ENCODE measurements around the gene LCLAT1. TPM values are rescaled to one million over a fixed set of nuclear protein-coding genes. Genes with fewer than 3 reads are reported as not detected.
"Not testable (repeated sequence)": the region's sequence is repeated elsewhere in the genome, so short reads cannot be mapped to it uniquely, and the experiment has no call there.

The LCLAT1 gene
- total RNA-seq, 1 experiment from 2014 or later = 29.4 TPM

- DNase-seq (ENCODE audit: low read depth in 1 of 2, low spot score in 2 of 2) = no peak
- no peaks in the 10 kb centered on the region for H3K9me3 ChIP-seq (replicated peaks)
- H3K27ac ChIP-seq = no peak overlapping the region
- H3K4me3 ChIP-seq = no peak overlapping the region
- H3K27me3 ChIP-seq (replicated peaks) = no peaks in the 10 kb centered on the region
- H3K36me3 ChIP-seq = no peaks in the 10 kb centered on the region
- peaks cover 10% of the 10 kb centered on the region for H3K4me1 ChIP-seq (replicated peaks)
Measured at GRCh38 chr2:30493440-30493839, 46.4 kb downstream of the LCLAT1 start.

- H3K4me1 ChIP-seq (replicated peaks) = peaks cover 10% of the 10 kb centered on the region
Measured at GRCh38 chr2:30495896-30496295, 48.9 kb downstream of the LCLAT1 start.

GRCh38 chr2:30499681-30500080 is 52.6 kb downstream of the LCLAT1 start:
- DNase-seq (ENCODE audit: low read depth in 1 of 2, low spot score in 2 of 2) = no peak
- Histone ChIP-seq H3K36me3 (no peaks in the 10 kb centered on the region; the same call in 1 of the 2 replicates), H3K4me1 (replicated peaks) (no peaks in the 10 kb centered on the region), H3K27me3 (replicated peaks) (no peaks in the 10 kb centered on the region), H3K9me3 (replicated peaks) (peaks cover 7% of the 10 kb centered on the region; the same call in 1 of the 2 replicates), H3K27ac (no peak overlapping the region), H3K4me3 (no peak overlapping the region)

More at GRCh38 chr2:30495896-30496295, 48.9 kb downstream of the LCLAT1 start:
- H3K27me3 ChIP-seq (replicated peaks); H3K4me3 ChIP-seq; H3K9me3 ChIP-seq (replicated peaks); DNase-seq (ENCODE audit: low read depth in 1 of 2, low spot score in 2 of 2); H3K36me3 ChIP-seq; H3K27ac ChIP-seq: not testable (repeated sequence)

- H3K27ac ChIP-seq = no peak overlapping the region
- no peaks in the 10 kb centered on the region for H3K27me3 ChIP-seq (replicated peaks)
- no peak for DNase-seq (ENCODE audit: low read depth in 1 of 2, low spot score in 2 of 2)
- no peaks in the 10 kb centered on the region; the same call in 1 of the 2 replicates for H3K36me3 ChIP-seq
- H3K4me1 ChIP-seq (replicated peaks) = no peaks in the 10 kb centered on the region
- no peak overlapping the region for H3K4me3 ChIP-seq
- peaks cover 7% of the 10 kb centered on the region; the same call in 1 of the 2 replicates for H3K9me3 ChIP-seq (replicated peaks)
Measured at GRCh38 chr2:30500699-30501098, 53.7 kb downstream of the LCLAT1 start.

- no peak for DNase-seq (ENCODE audit: low read depth in 1 of 2, low spot score in 2 of 2)
- no peaks in the 10 kb centered on the region for H3K4me1 ChIP-seq (replicated peaks)
- no peaks in the 10 kb centered on the region for H3K27me3 ChIP-seq (replicated peaks)
- H3K9me3 ChIP-seq (replicated peaks) = peaks cover 7% of the 10 kb centered on the region; the same call in 1 of the 2 replicates
- no peak overlapping the region for H3K4me3 ChIP-seq
- no peaks in the 10 kb centered on the region; the same call in 1 of the 2 replicates for H3K36me3 ChIP-seq
- no peak overlapping the region for H3K27ac ChIP-seq
Measured at GRCh38 chr2:30502310-30502709, 55.3 kb downstream of the LCLAT1 start.

- Histone ChIP-seq H3K36me3 (no peaks in the 10 kb centered on the region; the same call in 1 of the 2 replicates), H3K27me3 (replicated peaks) (no peaks in the 10 kb centered on the region), H3K9me3 (replicated peaks) (peaks cover 7% of the 10 kb centered on the region; the same call in 1 of the 2 replicates), H3K4me1 (replicated peaks) (no peaks in the 10 kb centered on the region), H3K27ac (no peak overlapping the region), H3K4me3 (no peak overlapping the region)
- no peak for DNase-seq (ENCODE audit: low read depth in 1 of 2, low spot score in 2 of 2)
Measured at GRCh38 chr2:30503007-30503694, 56.1 kb downstream of the LCLAT1 start.

GRCh38 chr2:30503695-30504052 is 56.6 kb downstream of the LCLAT1 start:
- no peak overlapping the region for H3K4me3 ChIP-seq
- no peak overlapping the region for H3K27ac ChIP-seq
- no peaks in the 10 kb centered on the region for H3K27me3 ChIP-seq (replicated peaks)
- no peaks in the 10 kb centered on the region for H3K4me1 ChIP-seq (replicated peaks)
- H3K9me3 ChIP-seq (replicated peaks) = peaks cover 7% of the 10 kb centered on the region; the same call in 1 of the 2 replicates
- no peak for DNase-seq (ENCODE audit: low read depth in 1 of 2, low spot score in 2 of 2)
- no peaks in the 10 kb centered on the region; the same call in 1 of the 2 replicates for H3K36me3 ChIP-seq

GRCh38 chr2:30504731-30505130 is 57.7 kb downstream of the LCLAT1 start:
- H3K4me3 ChIP-seq = no peak overlapping the region
- no peaks in the 10 kb centered on the region for H3K4me1 ChIP-seq (replicated peaks)
- DNase-seq (ENCODE audit: low read depth in 1 of 2, low spot score in 2 of 2) = no peak
- no peaks in the 10 kb centered on the region for H3K27me3 ChIP-seq (replicated peaks)
- no peak overlapping the region for H3K27ac ChIP-seq
- H3K36me3 ChIP-seq = no peaks in the 10 kb centered on the region; the same call in 1 of the 2 replicates
- H3K9me3 ChIP-seq (replicated peaks) = peaks cover 7% of the 10 kb centered on the region; the same call in 1 of the 2 replicates

- Histone ChIP-seq H3K36me3 (no peaks in the 10 kb centered on the region; the same call in 1 of the 2 replicates), H3K9me3 (replicated peaks) (peaks cover 4% of the 10 kb centered on the region; the same call in 1 of the 2 replicates), H3K4me1 (replicated peaks) (peaks cover 5% of the 10 kb centered on the region), H3K27ac (no peak overlapping the region), H3K27me3 (replicated peaks) (no peaks in the 10 kb centered on the region), H3K4me3 (no peak overlapping the region)
- no peak for DNase-seq (ENCODE audit: low read depth in 1 of 2, low spot score in 2 of 2)
Measured at GRCh38 chr2:30505500-30506180, 58.6 kb downstream of the LCLAT1 start.

GRCh38 chr2:30507460-30507859 is 60.4 kb downstream of the LCLAT1 start:
- H3K36me3 ChIP-seq; H3K27ac ChIP-seq; H3K9me3 ChIP-seq (replicated peaks); H3K4me3 ChIP-seq; H3K27me3 ChIP-seq (replicated peaks); DNase-seq (ENCODE audit: low read depth in 1 of 2, low spot score in 2 of 2): not testable (repeated sequence)
- H3K4me1 ChIP-seq (replicated peaks) = peaks cover 17% of the 10 kb centered on the region

- Histone ChIP-seq H3K4me3 (no peak overlapping the region), H3K4me1 (replicated peaks) (peaks cover 26% of the 10 kb centered on the region), H3K27me3 (replicated peaks) (no peaks in the 10 kb centered on the region), H3K27ac (no peak overlapping the region), H3K9me3 (replicated peaks) (no peaks in the 10 kb centered on the region), H3K36me3 (no peaks in the 10 kb centered on the region)
- no peak for DNase-seq (ENCODE audit: low read depth in 1 of 2, low spot score in 2 of 2)
Measured at GRCh38 chr2:30509716-30510115, 62.7 kb downstream of the LCLAT1 start.

- H3K4me1 ChIP-seq (replicated peaks) = peaks cover 29% of the 10 kb centered on the region
- H3K27me3 ChIP-seq (replicated peaks) = no peaks in the 10 kb centered on the region
- no peaks in the 10 kb centered on the region for H3K9me3 ChIP-seq (replicated peaks)
- no peaks in the 10 kb centered on the region for H3K36me3 ChIP-seq
- H3K27ac ChIP-seq = peak overlapping the region; percentile 20
- no peak for DNase-seq (ENCODE audit: low read depth in 1 of 2, low spot score in 2 of 2)
- H3K4me3 ChIP-seq = no peak overlapping the region
Measured at GRCh38 chr2:30510409-30510808, 63.4 kb downstream of the LCLAT1 start.

- DNase-seq (ENCODE audit: low read depth in 1 of 2, low spot score in 2 of 2) = peak; percentile 55 to 68
- Histone ChIP-seq H3K4me3 (no peak overlapping the region), H3K4me1 (replicated peaks) (peaks cover 29% of the 10 kb centered on the region), H3K27ac (peak overlapping the region; percentile 20), H3K36me3 (no peaks in the 10 kb centered on the region), H3K9me3 (replicated peaks) (no peaks in the 10 kb centered on the region), H3K27me3 (replicated peaks) (no peaks in the 10 kb centered on the region)
Measured at GRCh38 chr2:30511122-30512083, 64.4 kb downstream of the LCLAT1 start.

Data from SJSA1 (cell line).